Effector CD4-positive, alpha-beta T cell (primary cell): ENCODE results near the gene SLC25A36.
"Not testable (repeated sequence)": the region's sequence is repeated elsewhere in the genome, so short reads cannot be mapped to it uniquely, and the experiment has no call there.

ENCODE experiments used
- DNase-seq: peaks from one replicate; pipeline ENCODE4 v3.0.0-alpha.2; 2020

SLC25A36 gene

DNA sequence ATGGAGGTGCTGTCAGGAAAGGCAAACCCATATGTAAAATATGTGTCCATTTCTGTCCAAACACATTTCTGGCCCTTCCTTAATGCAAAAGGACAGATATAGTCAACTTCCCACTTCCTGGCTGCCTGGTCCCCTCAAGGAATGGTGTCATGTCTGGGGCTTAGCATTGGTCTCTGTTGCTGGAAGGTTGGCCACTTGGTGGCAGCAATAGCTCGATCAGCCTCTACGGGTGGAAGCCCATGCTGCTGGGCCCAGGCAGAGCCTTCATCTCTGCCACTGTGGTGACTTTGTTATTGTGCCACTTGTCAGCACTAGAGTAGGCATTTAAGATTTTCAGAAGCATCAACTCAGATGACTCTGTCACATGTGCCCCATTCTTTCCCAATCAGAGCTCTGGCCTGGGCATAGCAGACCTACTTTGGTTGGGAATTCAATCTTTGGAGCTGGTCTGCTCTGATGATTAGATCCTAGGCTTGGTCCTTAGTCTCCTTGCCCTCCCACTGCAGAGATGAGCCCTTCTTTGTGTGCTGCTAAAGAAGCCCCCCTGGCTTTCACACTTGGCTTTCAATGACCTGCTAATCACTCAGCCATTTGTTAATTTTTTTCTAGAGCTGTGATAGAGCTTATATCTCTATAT lies 58.5 kb downstream of the SLC25A36 start:
- peak; percentile 10 for DNase-seq

DNA sequence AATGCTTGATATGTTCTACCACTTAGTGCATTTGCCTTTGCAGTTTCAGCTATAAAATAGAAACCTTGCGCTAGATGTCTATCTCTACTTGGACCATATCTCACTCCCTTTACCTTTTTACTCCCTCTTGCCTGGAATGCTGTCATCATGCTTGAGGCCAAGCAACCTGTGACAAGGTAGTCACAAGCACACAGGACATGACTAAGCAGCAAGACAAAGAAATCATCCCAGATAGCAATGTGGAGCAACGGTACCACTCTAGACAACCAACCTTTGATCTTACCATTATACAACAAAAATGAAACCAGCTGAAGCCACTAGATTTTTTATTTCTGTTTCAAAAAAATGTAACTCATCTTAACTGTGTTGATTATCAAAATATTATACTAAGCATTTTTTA lies 59.0 kb downstream of the SLC25A36 start:
- DNase-seq: no peak

DNA sequence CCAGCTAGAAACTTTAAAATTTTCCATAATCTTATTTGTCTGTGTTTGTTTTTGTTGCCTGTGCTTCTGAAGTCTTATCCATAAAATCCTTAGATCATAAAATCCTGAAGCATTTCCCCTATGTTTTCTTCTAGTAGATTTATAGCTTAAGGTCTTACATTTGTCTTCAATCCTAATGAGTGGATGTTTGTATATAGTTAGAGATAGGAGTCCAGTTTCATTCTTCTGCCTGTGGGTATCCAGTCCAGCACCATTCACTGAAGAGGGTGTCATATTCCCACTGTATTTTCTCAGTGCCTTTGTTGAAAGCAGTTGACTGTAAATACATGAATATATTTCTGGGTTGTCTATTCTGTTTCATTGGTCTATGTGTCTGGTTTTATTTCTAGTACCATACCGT lies 64.7 kb downstream of the SLC25A36 start:
- DNase-seq: no peak

GRCh38 chr3:141009496-141009895 lies 67.9 kb downstream of the SLC25A36 start:
- DNase-seq: no peak

DNA sequence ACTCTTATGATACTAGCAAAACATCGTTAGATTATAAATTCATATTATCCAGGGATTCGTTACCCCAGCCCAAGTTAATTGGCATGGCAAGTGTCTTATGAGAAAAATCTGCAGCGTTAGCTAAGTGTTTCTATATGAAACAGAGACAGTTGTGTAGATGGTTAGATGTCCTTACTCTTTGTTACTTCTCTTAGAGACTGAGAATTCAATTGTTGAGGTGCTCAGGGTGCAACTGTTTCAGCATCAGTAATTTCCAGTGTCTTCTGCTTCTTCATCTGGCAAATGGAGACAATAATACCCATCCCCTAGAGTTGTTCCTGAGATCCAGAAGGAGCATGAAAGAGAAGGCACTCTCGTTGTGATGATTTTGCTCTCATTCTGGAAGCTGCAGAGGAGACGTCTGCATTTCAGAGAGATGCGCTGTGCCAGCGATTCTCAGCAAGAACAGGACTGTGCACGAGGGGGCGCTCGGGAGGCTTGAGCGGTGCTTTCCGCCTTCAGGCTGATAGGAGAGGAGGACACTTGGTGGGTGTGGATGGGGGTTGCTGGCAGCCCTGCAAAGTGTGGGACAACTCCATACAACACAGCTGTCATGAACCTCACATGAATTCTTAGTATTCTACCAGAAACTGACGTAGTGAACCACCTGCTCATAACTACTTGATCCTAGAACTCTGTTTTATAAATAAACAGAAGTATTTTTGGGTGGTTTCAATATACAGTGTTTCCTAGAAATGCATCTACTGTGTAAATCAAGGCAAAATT lies 69.8 kb downstream of the SLC25A36 start:
- peak; percentile 58 for DNase-seq

DNA sequence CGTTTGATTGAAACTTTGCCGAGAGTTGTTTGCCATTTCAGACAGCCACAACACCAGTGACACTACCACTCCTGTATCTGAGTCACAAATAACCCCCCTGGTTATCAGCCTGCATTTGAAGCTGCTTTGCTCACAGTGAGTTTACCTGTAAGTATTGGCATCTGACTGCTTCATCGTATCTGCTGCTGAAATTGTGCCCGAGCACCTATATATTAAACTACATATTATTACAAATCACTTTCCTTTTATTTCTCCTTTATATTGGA lies 70.3 kb downstream of the SLC25A36 start:
- no peak for DNase-seq

DNA sequence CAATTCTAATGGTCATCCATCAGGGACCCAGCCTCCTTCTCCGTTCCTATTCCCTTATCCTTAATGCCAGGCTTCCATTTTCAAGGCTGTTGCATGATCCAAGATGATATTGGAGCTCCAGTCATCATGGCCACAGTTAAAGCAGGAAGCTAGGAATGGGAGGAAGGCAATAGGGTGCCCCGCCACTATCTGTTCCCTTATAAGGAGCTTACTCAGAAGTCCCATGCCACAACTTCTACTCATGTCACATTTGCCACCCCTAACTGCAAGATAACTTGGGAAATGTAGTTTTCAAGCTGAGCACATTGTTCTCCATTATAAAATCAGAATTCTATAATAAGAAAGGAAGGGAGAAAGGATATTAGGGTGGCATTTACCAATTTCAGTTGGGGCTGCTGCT lies 70.9 kb downstream of the SLC25A36 start:
- DNase-seq: no peak

GRCh38 chr3:141015481-141015880 lies 73.8 kb downstream of the SLC25A36 start:
- no peak for DNase-seq

GRCh38 chr3:141017366-141018322 lies 76.0 kb downstream of the SLC25A36 start:
- DNase-seq: not testable (repeated sequence)

DNA sequence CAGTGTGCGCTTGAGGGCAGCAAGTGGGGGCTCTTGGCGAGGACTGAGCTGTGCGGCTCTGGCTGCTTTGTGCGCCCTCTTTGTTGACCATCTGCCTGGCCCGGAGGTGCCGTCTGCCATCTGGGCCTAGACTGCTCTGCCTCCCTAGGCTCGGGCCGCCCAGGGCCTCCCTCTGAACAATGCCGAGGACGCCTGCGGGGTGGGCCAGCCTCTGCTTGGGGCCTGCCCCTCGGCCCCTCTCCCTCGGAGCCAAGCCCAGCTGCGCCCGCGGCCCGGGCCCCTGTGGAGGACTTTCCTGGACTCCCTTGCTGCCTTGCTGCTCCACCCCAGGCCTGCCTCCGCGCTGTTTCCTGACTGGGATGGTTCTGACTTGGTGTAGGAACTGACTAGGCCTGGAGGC lies 77.6 kb downstream of the SLC25A36 start:
- DNase-seq: no peak

DNA sequence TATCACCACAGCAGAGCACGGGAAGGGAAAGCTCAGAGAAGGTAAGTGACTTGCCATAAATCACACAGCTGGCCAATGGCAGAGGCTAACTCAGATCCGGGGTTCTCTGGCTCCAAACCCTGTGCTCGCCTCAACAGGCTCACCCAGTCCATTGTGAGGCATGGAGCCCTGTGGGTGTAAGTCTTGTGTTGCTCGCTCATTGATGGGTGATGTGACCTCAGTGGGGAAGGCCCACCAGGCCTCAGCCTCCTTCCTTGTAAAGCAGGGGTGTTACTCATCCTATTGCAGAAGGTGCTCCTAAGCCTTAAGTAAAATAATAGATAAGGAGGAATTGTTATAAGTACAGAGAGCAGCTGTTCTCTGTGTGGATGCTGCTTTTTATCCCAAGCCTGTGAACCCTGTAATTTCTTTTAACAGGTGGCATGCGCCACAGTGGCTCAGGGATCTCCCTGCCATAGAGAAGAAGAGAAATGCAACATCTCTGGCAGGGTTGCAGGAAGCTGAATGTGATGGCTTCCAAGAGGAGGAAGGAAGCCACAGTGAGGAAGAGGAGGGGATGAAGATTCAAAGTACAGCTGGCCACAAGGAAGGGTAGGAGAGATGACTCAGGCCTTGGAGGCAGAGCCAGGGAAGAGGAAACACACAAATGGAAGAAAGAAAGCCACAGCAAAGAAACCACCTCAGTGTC lies 78.7 kb downstream of the SLC25A36 start:
- no peak for DNase-seq

DNA sequence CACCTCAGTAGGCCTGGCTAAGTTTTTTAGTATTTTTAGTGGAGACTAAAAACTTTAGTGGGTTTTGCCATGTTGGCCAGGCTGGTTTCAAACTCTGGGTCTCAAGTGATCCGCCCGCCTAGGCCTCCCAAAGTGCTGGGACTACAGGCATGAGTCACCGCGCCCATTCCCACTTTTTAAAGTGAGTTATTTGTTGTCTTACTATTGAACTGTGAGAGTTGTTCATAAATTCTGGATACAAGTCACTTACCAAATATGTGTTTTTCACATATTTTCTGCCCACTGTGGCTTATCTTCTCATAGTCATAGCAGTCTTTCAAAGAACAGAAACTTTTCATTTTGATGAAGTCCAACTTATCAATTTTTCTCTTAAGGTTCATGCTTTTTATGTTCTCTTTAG lies 79.6 kb downstream of the SLC25A36 start:
- no peak for DNase-seq
